ENCODE results near the gene EHMT1. TPM values are rescaled to one million over a fixed set of nuclear protein-coding genes. Genes with fewer than 3 reads are reported as not detected.

Gene EHMT1
- 39.5 TPM for total RNA-seq (ENCODE audit: insufficient read depth, low replicate concordance)

DNA sequence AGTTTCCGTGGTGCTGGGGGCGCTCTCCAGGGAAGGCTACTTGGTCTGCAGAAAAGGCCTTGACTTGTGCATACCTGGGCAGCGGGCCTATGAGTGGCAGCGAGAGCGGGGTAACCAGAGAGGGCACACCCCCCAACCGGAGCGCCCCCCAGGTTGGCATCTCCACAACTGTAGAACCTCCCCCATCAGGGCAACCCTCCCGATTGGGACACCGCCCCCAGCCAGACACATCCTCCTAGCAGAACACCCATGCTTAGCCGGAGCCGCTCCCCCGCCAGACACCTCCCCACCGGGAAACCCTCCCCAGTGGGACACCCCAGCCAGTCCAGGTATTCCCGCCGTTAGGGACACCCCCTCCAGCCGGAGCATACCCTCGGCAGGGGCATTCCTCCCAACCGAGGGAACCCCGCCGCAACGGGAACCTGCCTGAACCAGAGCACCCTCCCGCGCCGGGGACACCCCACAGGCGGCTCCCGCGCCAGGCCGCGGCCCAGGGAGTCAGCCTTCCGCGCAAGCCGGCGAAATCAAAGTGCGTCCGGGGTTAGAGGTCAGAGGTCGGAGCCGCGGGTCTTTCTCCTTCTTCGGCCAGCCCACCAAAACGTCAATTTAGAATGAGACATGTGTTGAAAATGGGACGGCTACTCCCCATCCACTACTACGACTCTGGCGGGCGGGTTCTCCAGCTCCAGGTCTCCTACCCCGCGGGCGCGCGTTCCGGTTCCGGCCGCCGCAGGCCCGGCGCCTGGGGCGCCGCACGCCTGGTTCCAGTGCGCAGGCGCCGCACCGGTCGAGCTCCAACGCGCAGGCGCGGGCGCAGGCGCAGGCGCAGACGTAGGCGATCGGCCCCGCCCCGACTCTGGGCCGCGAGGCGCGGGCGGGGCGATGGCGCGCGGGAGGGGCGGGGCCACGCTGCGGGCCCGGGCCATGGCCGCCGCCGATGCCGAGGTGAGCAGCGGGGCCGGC lies at the start of gene EHMT1:
Gene EHMT1, plus strand, starts transcription at position 901 of the 963 bp plus-strand sequence. Its CDS starts 24 bp downstream, at position 925.
- DNase-seq (ENCODE audit: low spot score) = peak; percentile 91

DNA sequence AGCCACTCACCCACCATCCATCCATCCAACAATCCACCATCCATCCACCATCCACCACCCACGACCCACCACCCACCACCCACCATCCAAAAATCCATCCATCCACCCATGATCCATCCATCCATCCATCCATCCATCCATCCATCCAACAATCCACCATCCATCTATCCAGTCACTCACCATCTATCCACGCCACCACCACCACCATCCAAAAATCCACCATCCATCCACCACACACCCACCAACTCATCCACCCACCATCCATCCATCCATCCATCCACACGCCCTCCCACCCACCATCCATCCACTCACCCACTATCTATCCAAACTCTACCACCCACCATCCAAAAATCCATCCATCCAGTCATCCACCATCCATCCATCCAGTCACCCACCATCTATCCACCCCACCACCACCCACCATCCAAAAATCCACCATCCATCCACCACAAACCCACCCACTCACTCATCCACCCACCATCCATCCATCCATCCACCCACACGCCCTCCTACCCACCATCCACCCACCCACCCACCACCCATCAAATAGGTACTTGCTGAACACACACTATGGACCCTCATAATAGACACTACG lies 49.1 kb upstream of the EHMT1 start:
- DNase-seq (ENCODE audit: low spot score) = no peak

GRCh38 chr9:137570566-137570965 lies 48.2 kb upstream of the EHMT1 start:
- DNase-seq (ENCODE audit: low spot score) = no peak

- no peak for DNase-seq (ENCODE audit: low spot score)
These were observed 44.6 kb upstream of the EHMT1 start for GRCh38 chr9:137574192-137574591.

GRCh38 chr9:137575364-137575715 lies 43.5 kb upstream of the EHMT1 start:
- no peak for DNase-seq (ENCODE audit: low spot score)

- DNase-seq (ENCODE audit: low spot score) = no peak
These were observed 42.9 kb upstream of the EHMT1 start for GRCh38 chr9:137575716-137576411.

GRCh38 chr9:137578518-137579258 lies 40.1 kb upstream of the EHMT1 start, which contains the start of gene DPH7:
Gene DPH7, minus strand, starts transcription at chr9:137578925. Its CDS starts 148 bp downstream, at chr9:137578777.
- DNase-seq (ENCODE audit: low spot score) = peak; percentile 95

- no peak for DNase-seq (ENCODE audit: low spot score)
These were observed 39.6 kb upstream of the EHMT1 start for GRCh38 chr9:137579259-137579604.

DNA sequence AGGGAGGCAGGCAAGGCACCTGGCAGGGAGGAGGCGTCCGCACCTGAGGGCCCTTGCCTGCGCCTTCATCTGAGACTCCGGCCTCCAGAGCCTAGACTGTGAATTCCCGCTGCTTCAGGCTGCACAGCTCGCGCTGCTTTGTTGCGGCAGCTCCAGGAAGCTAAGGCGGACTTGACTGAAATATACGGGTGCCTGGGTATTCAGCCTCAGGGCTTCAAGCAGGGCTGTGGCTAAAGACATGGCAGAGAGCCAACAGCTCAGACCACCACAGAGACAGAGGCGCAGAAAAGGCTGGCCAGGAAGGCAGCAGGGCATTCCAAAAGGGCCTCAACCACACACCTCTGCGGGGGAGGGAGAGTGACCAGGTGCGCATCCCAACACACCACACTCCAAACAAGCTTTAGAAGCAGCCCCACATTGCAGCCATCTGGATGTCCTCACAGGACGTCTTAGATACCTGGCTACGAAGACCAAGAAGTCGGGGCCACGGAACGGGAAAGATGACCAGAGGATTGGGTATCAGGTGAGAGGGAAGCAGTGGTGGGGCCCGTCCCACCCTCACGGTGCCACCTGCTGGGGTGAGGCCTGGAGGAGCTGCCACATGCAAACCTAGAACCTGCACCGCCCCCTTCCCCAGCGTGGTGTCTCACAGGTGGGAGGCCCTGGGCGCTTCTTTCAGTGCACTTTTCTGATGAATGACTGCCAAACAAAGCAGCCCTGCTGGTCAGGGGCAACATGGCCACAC lies 38.4 kb upstream of the EHMT1 start:
- no peak for DNase-seq (ENCODE audit: low spot score)

GRCh38 chr9:137580954-137581322 lies 37.9 kb upstream of the EHMT1 start:
- DNase-seq (ENCODE audit: low spot score) = no peak

- DNase-seq (ENCODE audit: low spot score) = no peak
These were observed 37.2 kb upstream of the EHMT1 start for GRCh38 chr9:137581361-137582285.

GRCh38 chr9:137582286-137582860 lies 36.4 kb upstream of the EHMT1 start:
- no peak for DNase-seq (ENCODE audit: low spot score)

DNA sequence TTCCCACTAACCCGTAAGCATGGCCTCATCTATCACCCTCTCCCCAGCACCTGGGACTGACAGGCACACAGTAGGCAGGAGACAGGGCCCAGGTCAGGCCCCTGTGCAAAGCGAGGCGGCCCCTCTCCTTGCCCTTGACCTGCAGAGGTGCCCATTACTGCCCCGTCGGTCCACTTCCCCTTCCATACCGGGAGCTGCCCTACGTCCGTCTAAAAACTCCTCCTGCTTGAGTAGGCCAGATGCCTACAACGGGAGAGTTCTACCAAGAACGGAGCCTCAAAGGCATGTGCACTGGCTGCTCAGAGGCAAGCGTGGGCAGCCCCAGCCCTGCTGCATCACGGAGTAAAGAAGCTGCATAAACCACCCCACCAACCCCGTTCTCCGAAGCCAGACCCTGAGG lies 35.5 kb upstream of the EHMT1 start:
- no peak for DNase-seq (ENCODE audit: low spot score)

DNA sequence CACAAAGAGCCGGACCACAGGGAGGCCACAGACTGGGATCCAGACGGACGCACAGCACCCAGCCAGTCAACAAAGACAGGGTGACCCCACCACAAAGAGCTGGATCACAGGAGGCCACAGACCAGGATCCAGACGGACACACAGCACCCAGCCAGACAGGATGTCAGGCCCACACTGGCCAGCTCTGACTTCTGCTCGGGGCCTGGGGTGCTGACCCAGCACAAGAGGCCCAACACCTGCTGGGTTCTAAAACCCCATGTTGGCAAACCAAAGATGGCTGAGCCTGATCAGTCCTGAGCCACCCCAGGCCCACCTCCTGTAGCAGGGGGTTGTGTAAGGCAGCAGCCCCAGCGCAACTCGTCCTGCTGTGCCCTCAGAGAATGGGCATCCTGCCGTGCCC lies 34.8 kb upstream of the EHMT1 start:
- DNase-seq (ENCODE audit: low spot score) = no peak

- DNase-seq (ENCODE audit: low spot score) = no peak
These were observed 32.0 kb upstream of the EHMT1 start for GRCh38 chr9:137586854-137587253.

GRCh38 chr9:137588311-137588710 lies 30.5 kb upstream of the EHMT1 start:
- no peak for DNase-seq (ENCODE audit: low spot score)

GRCh38 chr9:137588891-137589290 lies 29.9 kb upstream of the EHMT1 start:
- DNase-seq (ENCODE audit: low spot score) = no peak

DNA sequence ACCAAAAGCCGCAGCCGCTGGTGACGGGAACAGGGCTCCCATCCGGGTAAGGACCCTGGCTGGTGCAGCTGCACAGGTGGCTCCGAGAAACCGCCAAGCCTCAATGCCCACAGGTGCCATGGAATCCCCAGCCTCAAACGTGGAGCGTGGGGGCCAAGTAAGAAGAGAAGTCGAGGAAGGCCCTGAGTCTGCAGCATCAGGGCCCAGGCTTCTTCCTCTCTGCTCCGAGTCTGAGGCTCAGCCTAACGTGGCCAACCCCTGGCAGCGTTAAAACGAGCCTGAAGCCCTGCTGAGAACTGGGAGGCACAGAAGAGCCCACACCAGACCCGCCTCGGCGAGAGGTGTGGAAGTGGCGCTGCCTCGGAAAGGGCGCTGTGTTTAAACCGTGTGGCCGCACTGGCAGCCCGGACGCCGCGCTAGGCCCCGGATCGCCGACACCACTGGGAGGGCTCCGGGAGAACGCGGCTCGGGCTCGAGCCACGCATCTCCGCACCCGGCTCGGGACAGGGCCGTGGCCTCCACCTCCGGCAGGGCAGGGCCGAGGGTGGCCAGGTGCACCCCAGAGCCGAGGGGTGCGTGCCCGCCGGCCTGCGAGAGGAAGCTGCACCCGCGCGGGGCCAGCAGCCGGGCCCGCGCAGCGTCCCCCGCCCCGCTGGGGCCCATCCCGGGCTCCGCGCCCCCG lies 29.2 kb upstream of the EHMT1 start:
- no peak for DNase-seq (ENCODE audit: low spot score)

GRCh38 chr9:137590123-137590468 lies 28.7 kb upstream of the EHMT1 start:
- no peak for DNase-seq (ENCODE audit: low spot score)

Data from umbilical cord (tissue), 2 donors.